GM19238 (cell line): ENCODE measurements around the gene P2RX3.

Experiments
- DNase-seq: peaks from one replicate; pipeline ENCODE4 v3.0.0; 2011; ENCODE audit warnings: low spot score; ENCODE audit not compliant: insufficient read length

The P2RX3 gene

GRCh38 chr11:57370251-57370650 lies 32.1 kb downstream of the P2RX3 start:
- DNase-seq = no peak

DNA sequence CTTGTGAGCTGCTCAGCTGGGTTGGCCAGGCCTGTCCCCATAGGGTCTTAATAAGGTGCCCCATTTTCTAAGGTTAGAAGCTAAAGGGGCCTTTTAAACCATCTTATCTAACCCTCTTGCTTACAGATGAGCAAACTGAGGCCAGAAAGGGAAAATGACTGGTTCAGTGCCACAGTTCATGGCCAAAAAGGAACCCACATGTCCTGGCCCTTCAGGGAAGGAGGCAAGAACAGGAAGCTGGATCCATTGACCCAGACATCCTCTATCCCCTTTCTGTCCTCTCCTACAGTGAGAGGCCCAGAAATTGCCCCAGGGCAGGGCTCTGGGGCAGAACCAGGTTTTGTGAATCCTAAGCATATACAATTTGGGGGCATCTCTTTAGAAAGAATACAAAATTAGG lies 32.8 kb downstream of the P2RX3 start:
- no peak for DNase-seq

DNA sequence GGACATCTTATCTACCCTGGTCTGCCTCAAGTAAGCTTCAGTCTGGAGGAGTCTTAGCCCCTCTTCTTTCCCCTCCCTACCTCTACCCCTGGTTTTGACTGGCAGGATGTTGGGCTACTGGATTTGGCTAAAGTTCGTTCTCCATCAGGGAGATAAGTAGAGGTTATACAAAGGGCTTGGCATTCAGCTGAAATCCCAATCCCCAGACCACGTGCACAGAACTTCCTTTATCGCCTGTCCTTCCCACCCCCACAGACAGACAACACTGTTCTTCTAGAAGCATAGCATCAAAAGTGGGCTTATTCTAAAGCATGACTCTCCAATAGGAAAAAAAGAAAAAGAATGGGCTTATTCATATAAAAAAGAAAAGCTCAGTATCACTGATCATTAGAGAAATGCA lies 35.0 kb downstream of the P2RX3 start:
- no peak for DNase-seq

DNA sequence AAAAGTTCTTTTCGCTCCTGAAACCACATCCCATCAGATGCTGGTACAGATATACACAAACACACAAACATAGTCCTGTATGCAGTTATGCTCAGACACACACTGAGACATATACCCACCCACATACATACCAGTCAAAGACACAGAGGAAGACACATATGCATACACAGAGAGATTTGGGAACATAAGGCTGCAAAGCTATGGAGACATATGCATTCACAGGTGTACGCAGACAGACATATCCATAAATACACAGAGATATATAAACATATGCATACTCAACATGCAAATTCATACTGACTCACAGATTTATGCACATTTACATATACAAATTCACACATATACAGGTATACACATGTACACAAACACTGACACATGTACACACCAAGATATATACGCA lies 36.8 kb downstream of the P2RX3 start:
- no peak for DNase-seq

- DNase-seq = no peak
Measured at GRCh38 chr11:57375490-57375889, 37.3 kb downstream of the P2RX3 start.

DNA sequence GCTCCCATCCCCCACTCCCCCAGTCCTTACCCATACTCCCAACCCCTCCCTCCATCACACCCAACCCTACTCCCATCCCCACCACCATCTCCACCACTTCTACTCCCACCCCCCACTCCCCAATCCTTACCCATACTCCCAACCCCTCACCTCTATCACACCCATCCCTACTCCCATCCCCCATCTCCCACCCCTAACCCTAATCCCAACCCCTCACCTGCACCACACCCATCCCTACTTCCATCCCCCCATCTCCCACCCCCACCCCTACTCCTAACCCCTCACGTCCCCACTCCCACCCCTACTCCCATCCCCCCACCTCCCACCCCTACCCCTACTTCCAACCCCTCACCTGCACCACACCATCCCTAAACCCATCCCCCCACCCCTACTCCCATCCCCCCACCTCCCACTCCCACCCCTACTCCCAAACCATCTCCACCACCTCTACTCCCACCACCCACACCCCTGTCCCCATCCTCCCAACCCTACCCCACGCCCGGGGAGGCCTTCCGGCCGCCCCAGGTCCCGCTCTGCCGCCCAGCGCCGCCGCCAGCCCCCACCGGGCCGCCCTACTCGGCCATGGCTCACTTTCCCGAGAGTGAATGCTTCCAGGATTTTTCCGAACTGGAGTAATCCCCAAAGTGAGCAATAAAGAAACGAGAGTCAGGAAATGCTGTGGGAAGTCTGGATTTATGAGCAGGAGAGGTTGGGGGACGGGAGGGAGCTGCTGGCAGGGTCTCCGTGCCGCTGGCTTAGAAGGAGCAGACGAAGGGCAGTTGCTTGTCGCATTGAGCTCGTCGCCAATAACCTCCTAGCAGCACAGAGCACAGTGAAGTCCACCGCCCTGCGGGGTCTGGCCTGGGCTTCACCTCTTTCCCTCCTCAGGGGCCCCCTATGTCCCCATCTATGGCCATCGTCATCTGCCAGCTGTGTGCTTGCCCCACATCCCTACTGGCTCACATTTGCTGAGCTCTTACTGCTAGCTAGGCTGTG lies 38.2 kb downstream of the P2RX3 start:
- no peak for DNase-seq

GRCh38 chr11:57377107-57377506 lies 39.0 kb downstream of the P2RX3 start:
- no peak for DNase-seq

- no peak for DNase-seq
Measured at GRCh38 chr11:57378186-57378585, 40.0 kb downstream of the P2RX3 start.

DNA sequence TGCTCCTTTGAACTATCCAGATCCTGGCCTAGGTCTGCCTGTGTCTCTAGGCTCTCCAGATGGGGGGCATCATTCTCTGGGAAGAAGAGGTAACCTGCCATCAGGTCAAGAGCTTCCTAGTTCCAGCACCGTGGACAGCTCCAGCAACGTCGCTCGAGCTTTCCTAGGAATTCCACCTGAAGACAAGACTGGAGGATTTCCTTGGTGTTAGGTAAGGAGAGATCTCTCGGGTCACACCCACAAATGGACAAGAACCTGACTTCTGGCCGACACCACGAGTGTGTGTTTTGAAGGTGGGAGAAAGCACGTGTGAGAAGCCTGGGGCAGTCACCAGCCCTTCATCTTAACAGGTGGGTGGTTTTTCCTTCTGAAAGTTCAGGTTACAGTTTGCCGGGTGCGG lies 41.6 kb downstream of the P2RX3 start:
- DNase-seq = no peak

GRCh38 chr11:57380975-57381374 lies 42.8 kb downstream of the P2RX3 start, which contains the start of gene PRG3:
Gene PRG3 (minus strand): TSS chr11:57381150. CDS start chr11:57380708, 442 bp downstream.
- DNase-seq = no peak

- DNase-seq = no peak
Measured at GRCh38 chr11:57386178-57386940, 48.2 kb downstream of the P2RX3 start.

DNA sequence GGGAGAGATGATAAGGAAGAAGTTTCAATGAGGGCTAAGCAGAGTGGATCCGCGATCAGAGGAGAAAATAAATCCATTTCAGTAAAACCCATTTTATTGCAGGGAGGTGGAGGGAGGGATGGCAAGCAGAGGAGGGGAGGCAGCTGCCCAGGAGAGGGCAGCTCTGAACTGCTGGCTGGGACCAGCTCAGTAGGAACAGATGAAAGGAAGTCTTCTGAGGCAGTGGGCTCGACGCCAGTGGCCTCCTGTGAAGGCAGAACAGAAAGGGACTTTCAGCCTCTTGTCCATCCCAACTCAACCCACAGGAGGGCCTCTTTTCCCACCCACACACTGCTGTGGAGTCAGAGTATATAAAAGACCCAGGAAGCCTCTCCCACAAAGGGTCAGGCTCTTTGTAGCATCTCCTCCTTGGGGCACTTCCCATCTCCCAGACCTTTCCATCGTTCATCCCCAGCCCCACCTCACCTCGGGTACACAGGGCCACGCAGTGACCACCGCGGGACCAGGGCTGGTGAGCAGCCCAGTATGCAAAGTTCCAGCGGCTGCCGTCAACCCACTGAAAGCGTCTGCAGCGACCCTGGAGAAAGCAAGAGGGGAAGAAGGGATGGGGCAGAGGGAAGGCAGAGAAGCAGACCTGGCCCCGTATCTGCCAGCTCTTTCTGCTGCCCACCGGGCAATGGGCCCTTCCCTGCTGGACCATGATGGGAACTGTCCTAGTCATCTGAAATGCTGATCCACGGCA lies 49.3 kb downstream of the P2RX3 start:
- DNase-seq = no peak

- no peak for DNase-seq
Measured at GRCh38 chr11:57390535-57390934, 52.4 kb downstream of the P2RX3 start, which contains the start of gene PRG2. Gene PRG2 (minus strand): TSS chr11:57390650. CDS start chr11:57389944, 706 bp downstream.

DNA sequence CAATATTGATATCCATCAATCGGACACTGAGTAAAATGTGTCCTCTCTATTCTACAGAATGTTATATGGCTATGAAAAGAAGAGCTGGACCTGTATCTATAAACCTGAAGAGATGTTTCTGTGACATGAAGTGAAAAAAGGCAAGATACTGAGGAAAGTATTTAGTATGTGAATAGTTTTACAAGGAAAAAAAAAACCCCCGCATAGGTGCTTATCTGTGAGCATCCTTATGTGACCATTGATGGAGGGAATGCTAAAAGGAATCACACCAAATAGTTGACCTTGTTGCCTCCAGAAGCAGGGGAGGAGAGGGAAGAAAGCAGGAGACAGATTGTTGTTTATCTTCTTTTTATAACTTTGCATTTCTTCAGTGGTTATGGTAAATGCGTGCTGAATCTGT lies 53.0 kb downstream of the P2RX3 start:
- DNase-seq = no peak

- no peak for DNase-seq
Measured at GRCh38 chr11:57391539-57391938, 53.4 kb downstream of the P2RX3 start.

- no peak for DNase-seq
Measured at GRCh38 chr11:57392066-57392762, 54.1 kb downstream of the P2RX3 start.

GRCh38 chr11:57392763-57393105 lies 54.6 kb downstream of the P2RX3 start:
- no peak for DNase-seq

DNA sequence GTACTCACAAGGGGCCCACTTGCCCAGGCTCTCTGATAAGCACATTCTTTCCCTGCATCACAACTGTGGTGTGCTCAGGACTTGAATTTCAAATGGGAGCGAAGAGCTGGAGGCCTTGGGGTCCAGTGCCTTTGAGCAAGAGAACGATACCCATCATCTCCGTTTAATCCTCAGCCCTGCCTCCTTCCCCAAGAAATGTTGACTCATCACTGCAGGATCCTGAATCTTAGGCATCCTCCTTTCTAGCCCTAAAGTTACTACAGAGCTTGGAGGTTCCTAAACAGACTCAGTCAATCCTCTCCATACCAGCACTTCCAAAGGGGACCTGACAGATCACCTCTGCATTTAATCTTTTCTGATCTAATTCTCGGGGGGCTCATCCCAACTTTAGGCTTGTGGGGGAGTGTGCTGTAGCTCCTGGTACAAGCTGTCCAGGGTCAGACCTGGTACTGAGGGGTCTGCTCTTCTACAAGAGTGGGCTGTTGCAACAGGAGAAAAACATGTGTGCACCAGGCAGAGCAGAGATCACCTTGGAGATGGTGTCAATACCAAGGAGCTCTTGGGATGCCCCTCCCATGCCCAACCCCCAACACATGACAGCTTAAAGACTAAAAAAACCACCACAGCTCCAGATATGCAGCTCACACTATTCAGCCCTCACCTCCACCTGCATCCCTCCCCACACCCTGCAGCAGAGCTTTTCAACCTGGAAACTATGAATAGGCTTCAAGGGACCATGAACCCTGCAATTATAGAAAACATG lies 56.2 kb downstream of the P2RX3 start:
- no peak for DNase-seq

DNA sequence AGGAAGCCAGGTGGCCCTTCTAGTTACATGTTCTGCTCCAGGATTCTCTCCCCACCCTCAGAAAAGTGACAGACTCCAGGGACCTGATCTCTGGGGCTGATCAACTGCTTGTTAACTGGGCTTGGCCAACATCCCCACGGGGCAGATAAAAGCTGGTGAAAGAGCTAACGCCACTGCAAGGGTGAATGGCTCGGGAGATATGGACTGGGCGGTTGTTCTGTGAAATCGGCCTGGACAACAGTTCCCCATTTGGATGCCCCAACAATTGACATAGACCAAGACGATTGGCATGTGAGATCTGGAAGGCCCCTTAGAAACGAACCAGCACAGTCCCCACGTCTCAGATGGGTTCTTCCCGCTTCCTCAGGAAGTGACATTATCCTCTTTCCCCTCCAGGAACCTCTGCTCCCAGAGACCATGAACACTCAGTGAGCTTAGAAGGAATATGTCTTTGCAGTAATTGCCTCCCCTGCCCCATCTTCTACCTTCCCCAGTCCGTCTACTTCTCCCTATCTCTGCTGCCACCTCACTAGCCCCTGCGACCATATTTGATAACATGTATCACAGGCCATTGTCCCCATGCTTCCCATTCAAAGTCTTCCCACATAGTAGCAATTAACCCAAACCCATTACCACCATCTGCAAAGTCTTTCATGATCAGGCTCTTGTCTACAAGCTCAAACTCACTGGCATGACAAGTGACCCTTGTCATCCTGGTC lies 57.9 kb downstream of the P2RX3 start:
- no peak for DNase-seq

- no peak for DNase-seq
Measured at GRCh38 chr11:57396744-57397143, 58.6 kb downstream of the P2RX3 start.
